K562 treated with DMSO at 1 percent for 12 hours (cell line): ENCODE measurements around the gene KCNG4. TPM values are rescaled to one million over a fixed set of nuclear protein-coding genes. Genes with fewer than 3 reads are reported as not detected.

ENCODE experiments used
- total RNA-seq: library from RNA; unstranded; fragments of 300-600 nt; gene quantifications from 2 replicates; pipeline ENCODE4 v1.2.3, GENCODE V29; 2022; ENCODE audit not compliant: insufficient read depth

Gene KCNG4, protein sequence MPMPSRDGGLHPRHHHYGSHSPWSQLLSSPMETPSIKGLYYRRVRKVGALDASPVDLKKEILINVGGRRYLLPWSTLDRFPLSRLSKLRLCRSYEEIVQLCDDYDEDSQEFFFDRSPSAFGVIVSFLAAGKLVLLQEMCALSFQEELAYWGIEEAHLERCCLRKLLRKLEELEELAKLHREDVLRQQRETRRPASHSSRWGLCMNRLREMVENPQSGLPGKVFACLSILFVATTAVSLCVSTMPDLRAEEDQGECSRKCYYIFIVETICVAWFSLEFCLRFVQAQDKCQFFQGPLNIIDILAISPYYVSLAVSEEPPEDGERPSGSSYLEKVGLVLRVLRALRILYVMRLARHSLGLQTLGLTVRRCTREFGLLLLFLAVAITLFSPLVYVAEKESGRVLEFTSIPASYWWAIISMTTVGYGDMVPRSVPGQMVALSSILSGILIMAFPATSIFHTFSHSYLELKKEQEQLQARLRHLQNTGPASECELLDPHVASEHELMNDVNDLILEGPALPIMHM
- total RNA-seq = not detected in 2 replicates

DNA sequence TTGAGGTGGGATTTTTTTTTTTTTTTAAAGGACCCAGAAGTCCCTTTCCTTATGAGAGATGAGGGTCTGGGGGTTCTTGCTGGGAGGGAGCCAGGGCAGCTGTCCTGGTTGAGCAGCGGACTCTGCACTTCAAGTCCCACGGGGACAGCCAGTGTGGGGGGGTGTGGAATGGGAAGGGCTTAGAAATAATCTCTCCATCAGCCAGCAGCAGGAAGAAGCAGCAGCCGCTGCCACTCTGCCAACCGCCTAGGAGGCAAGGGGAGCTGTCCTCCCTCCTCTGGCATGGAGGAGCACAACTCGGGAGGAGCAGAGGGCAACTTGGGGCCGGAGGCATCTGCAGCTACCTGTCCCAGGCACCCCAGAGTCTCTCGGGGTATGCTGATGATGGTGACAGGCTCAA, at the start of gene KCNG4:
Gene KCNG4, minus strand, starts transcription at position 104 of the 400 bp plus-strand sequence. CDS start 2,527 bp downstream, outside the sequence.

GRCh38 chr16:84190731-84191388, 49.0 kb downstream of the KCNG4 start, which contains the start of gene ADAD2:
TSS of gene ADAD2 (plus strand) at chr16:84191157. CDS start at chr16:84191231, 74 bp downstream.

GRCh38 chr16:84186685-84187437, 53.0 kb downstream of the KCNG4 start, which contains the start of gene TAF1C:
TSS of gene TAF1C (minus strand) at chr16:84187057. CDS start at chr16:84184988, 2,069 bp downstream.

Other genes with a start within 250 kb of the KCNG4 start
- gene SLC38A8, start 197.2 kb downstream of the KCNG4 start, total RNA-seq = not detected in 2 replicates
- 55.3 and 112 TPM in 2 replicates for gene MBTPS1, start 123.1 kb downstream of the KCNG4 start, total RNA-seq
- gene HSDL1, start 94.8 kb downstream of the KCNG4 start, total RNA-seq = 22.7 and 54.8 TPM in 2 replicates
- gene DNAAF1, start 94.7 kb downstream of the KCNG4 start, total RNA-seq = not detected in 2 replicates
- gene TAF1C, start 53.0 kb downstream of the KCNG4 start, total RNA-seq = 16.7 and 45.2 TPM in 2 replicates
- not detected in 2 replicates for gene ADAD2, start 48.9 kb downstream of the KCNG4 start, total RNA-seq
- gene WFDC1, start 54.9 kb upstream of the KCNG4 start, total RNA-seq = not detected in 2 replicates
- gene ATP2C2, start 128.5 kb upstream of the KCNG4 start, total RNA-seq = not detected in 2 replicates